Measurements from ENCODE around the gene GSE1. TPM values are rescaled to one million over a fixed set of nuclear protein-coding genes. Genes with fewer than 3 reads are reported as not detected.

Gene GSE1
- total and polyA plus RNA-seq, 2 of the 13 experiments (the other 11 are each of a cell fraction or from before 2014, with no cell fraction given), result 16.1 to 31.2 TPM

DNA sequence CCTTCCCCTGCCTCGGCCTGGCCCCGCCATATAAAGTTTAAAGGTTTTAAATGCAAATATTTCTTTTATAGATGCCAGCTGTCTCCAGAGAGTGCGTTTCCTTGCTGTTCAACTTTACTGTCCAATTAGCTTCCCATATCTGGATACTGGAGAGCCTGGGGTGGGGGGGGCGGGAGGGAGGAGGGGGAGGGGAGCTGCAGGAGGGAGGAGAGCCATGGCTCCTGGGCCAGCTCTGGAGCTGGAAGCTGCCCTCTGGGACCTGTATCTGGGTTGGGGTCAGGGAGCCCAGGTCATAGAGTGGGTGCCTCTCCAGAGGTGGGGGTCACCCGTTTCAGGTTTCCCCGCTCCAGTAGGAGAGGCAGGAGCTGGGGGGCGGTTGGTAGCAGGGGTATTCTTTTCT lies 6.2 kb upstream of the GSE1 start (continued):
- no peak for TF ChIP-seq ZNF646 (CRISPR knock-in tag; IDR thresholded peaks at IDR 0.05)

DNA sequence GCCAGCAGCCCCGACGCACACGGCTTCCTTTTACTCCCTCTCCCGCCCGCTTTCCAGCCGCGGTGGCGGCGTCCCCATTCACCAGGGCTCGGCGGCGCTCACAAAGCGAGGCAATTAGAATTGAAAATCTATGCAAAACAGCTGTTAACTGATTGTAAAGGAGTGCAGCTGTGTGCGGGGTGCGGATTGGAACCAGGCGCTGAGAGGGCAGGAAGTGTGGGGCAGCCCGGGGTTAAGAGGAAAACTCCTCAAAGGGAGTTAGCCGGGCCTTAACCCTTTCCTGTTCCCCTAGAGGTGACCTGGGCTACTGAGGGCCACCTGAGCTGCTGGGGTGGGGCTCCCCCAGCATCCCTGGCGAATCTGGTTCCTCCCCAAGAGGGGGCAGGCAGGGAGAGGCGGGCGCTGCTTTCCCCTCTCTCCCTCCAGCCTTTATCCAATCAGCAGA lies 5.8 kb upstream of the GSE1 start:
- no TSS peak for BruUV-seq (replicated peaks)
- Histone ChIP-seq H3K36me3 (replicated peaks in 1 of 2; ENCODE audit: control insufficient read depth in 1 of 2, insufficient read depth in 2 of 2, low read length in 2 of 2) (peaks cover 0 to 7% of the 10 kb centered on the region in 2 experiments; a peak in 2 of 5 replicates), H3K9ac (ENCODE audit: insufficient read depth, low read depth, low read length) (no peak overlapping the region), H3K4me3 (replicated peaks in 1 of 3; ENCODE audit: insufficient read depth in 1 of 3, low read depth in 2 of 3, low read length in 3 of 3) (no peak overlapping the region), H2AFZ (ENCODE audit: low read length) (no peak overlapping the region), H3K9me3 (ENCODE audit: low read length) (no peaks in the 10 kb centered on the region), H3K79me2 (ENCODE audit: insufficient read depth, low read length) (peaks cover 9% of the 10 kb centered on the region), H3K27ac (ENCODE audit: extremely low read length, insufficient read depth, low read length) (no peak overlapping the region), H3K4me2 (ENCODE audit: low read depth, low read length) (no peak overlapping the region), H3K27me3 (ENCODE audit: control insufficient read depth in 1 of 2, insufficient read depth in 2 of 2, low read length in 2 of 2) (no peaks in the 10 kb centered on the region), H3K4me1 (ENCODE audit: insufficient read depth, low read length) (peaks cover 17% of the 10 kb centered on the region), H4K20me1 (ENCODE audit: insufficient read depth, low read length) (peaks cover 41% of the 10 kb centered on the region)
- DNase-seq (ENCODE audit: low spot score), result no peak
- 96% methylated on average over 21 of the region's 21 CpGs for WGBS (ENCODE audit: low lambda C conversion rate)
- TF ChIP-seq POGZ (CRISPR knock-in tag; IDR thresholded peaks at IDR 0.05), result no peak
- TF ChIP-seq NCOA1 (CRISPR knock-in tag; IDR thresholded peaks at IDR 0.05), result no peak
- TF ChIP-seq CENPX (CRISPR knock-in tag; IDR thresholded peaks at IDR 0.05), result no peak
- TF ChIP-seq ZNF652 (CRISPR knock-in tag; IDR thresholded peaks at IDR 0.05; ENCODE audit: borderline replicate concordance, low read depth), result peak; percentile 36; the same call in 1 of the 2 replicates
- no peak for TF ChIP-seq ZNF678 (CRISPR knock-in tag; IDR thresholded peaks at IDR 0.05)
- TF ChIP-seq, protein P1, sequence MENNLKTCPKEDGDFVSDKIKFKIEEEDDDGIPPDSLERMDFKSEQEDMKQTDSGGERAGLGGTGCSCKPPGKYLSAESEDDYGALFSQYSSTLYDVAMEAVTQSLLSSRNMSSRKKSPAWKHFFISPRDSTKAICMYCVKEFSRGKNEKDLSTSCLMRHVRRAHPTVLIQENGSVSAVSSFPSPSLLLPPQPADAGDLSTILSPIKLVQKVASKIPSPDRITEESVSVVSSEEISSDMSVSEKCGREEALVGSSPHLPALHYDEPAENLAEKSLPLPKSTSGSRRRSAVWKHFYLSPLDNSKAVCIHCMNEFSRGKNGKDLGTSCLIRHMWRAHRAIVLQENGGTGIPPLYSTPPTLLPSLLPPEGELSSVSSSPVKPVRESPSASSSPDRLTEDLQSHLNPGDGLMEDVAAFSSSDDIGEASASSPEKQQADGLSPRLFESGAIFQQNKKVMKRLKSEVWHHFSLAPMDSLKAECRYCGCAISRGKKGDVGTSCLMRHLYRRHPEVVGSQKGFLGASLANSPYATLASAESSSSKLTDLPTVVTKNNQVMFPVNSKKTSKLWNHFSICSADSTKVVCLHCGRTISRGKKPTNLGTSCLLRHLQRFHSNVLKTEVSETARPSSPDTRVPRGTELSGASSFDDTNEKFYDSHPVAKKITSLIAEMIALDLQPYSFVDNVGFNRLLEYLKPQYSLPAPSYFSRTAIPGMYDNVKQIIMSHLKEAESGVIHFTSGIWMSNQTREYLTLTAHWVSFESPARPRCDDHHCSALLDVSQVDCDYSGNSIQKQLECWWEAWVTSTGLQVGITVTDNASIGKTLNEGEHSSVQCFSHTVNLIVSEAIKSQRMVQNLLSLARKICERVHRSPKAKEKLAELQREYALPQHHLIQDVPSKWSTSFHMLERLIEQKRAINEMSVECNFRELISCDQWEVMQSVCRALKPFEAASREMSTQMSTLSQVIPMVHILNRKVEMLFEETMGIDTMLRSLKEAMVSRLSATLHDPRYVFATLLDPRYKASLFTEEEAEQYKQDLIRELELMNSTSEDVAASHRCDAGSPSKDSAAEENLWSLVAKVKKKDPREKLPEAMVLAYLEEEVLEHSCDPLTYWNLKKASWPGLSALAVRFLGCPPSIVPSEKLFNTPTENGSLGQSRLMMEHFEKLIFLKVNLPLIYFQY (CRISPR knock-in tag; IDR thresholded peaks at IDR 0.05; ENCODE audit: borderline replicate concordance), result no peak
- no peak for TF ChIP-seq ZFP36L2 (CRISPR knock-in tag; IDR thresholded peaks at IDR 0.05)
- TF ChIP-seq ZSCAN31 (CRISPR knock-in tag; IDR thresholded peaks at IDR 0.05; ENCODE audit: low read depth), result no peak
- no peak for FAIRE-seq
- POLR2A ChIA-PET, result no interaction called here
- intact Hi-C loops (cut with micrococcal nuclease; ENCODE audit: unreplicated experiment) (no loop called here), in situ Hi-C loops (cut with HindIII; ENCODE audit: extremely low pct_ligation_motif_present, low pct_unique_long_range_greater_than_20kb) (loop anchor here (5.0 kb wide), 1 partner anchor 165 kb away; no protein-coding TSS in a partner anchor)
- CTCF ChIA-PET (ENCODE audit: low intra/inter-chr PET ratio, low total read pairs), result no interaction called here
- ATAC-seq, result no peak
